ENCODE data around the gene GMDS.

The GMDS gene

DNA sequence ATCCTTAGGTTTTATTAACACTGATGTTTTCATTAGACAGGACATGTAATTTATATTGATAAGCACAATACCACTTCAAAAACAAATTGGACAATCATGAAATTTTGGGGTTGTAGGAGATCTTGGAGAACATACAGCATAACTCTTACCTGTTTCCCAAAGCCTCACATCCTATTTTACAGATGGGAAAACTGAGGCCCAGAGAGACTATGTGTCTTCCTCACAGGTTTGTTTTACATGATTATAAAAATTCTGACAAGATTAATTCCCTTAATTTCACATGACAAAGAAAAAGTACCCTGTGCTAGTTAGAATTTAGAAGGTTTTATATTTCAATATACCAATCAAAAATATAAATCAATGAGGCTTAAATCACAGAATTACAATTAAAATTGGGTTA, 145.5 kb downstream of the GMDS start:
- DNase-seq (ENCODE audit: low spot score), result no peak

DNA sequence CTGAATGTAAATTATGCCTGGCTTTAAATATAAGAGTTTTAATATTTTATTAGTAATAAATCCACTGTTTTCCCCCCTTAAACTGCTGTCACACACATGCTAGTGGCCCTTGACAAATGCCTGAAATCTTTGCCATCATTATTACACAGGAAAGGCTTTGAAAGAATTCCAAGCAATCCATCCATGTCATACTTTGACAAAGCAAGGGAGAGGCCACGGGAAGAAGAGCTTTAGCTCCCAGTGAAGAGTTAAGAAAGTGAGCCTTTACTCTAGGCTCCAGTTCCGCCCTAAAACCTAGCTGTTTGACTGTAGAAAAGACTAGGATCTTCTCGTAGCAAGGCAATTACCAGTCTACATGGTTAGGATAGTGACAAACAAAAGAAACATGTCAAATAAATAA, 147.9 kb downstream of the GMDS start:
- DNase-seq (ENCODE audit: low spot score), result no peak

DNA sequence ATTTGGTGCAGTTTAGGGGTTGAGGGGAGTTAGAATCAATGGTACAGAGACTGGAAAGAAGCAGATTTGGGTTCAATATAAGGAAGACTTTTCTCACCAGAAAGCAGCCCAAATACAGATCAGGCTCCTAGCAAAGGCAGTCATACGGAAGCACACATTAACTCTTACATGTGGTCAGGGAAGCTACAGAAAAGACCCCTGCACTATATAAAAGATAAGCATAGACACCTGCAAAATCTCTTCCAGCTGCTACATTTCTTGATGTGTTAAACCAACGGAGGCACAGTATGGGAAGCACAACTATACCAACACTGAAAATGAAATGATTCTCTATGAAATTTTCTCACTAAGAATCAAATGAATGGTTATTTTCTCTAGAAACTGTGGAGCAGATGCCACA, 150.8 kb downstream of the GMDS start:
- DNase-seq (ENCODE audit: low spot score), result no peak

DNA sequence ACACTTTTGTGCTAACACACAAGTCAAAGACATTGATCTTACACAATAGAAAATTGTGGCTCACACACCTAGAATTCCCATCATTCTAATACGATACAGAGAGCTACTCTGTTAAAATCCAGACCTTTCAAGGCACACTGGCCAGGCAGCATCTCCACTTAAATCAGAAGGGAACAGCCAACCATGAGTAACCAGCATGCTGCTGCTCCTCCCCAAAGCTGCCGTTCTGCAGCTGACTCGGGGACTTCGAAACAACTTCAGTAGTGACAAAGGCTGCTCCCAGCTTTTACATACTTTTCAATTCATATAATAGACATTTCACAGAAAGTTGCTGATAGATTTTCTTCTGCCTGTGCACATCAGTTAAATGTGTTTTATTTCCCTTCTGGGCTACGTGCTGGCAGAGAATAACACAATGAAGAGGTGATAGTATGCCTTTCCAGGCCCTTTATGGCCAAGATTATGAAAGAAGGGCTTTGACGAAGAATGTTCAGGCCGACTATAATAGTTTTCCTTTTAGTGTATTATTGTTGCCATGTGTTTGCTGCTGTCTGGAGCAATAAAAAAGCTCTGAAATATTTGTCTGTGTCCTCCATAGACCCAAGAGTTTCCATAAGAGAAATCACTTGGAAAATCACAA, 159.0 kb downstream of the GMDS start:
- DNase-seq (ENCODE audit: low spot score), result no peak

DNA sequence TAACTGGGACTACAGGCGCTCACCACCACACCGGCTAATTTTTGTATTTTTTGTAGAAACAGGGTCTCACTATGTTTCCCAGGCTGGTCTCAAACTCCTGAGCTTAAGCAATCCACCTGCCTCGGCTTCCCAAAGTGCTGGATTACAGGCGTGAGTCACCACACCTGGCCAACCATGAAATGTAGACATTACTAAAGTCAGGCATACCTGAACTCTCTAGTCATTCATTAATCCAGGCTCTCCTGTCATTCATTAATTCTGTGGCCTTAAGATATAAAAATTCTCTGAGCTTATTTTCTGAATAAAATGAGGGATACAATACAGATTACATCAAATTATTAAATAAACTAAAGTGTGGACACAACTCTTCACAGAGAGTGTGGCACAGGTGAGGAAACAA, 159.7 kb downstream of the GMDS start:
- DNase-seq (ENCODE audit: low spot score), result no peak

DNA sequence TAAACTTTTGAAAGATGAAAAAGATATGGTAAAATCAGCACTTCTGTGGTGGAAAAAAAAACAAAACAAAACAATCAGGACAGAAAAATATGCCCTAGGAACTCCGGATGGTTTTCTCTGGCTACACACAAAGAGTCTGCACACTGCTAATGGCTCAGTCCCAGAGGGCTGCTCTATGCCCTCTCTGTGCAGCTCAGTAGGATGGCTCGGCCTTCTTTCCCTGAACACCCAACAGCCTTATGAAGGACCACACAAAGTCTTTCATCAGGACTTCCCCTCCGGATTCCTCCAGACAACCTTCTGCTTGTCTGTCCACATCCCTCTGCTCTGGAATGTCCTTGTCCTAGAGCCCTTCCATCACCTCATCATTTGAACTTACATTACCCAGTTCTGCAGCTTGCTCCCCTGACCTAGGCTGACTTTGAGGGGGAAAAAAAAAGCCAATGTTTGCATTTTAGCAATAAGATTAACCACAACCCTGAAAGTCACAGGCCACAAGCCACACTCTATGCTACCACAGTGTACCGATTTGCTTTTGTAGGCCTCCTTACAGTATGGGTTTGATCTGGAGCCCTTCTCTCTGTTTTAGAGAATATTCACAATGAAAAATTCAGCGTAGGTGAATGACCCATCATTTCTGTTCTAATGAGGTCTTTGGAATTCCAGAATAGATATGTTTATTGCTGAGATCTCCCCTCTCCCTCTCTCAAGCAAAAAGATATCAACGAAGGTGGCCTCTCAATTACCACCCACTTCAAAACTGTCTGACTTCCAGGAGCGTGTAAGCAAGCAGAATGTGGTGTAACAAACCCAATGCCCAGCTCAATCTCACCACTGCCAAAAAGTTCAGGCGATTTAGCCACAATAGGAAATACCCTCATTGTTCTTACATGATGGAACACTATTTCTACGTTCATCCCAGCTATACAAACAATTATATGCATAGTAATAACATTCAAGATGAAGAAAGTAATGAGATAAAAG, 164.0 kb downstream of the GMDS start:
- DNase-seq (ENCODE audit: low spot score), result no peak

DNA sequence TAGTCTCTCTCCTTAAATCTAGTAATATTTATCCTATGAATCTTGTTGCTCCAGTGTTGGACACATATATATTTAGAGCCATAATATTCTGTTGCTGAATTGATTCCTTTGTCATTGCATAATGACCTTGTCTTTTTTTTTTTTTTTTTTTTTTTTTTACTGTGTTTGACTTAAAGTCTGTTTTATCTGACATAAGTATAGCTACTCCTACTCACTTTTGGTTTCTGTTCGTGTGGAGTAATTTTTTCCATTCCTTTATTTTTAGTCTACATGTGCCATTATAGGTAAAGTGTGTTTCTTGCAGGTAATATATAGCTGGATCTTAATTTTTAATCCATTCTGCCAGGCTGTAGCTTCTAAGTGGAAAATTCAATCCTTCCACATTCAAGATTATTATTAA, 166.5 kb downstream of the GMDS start:
- no peak for DNase-seq (ENCODE audit: low spot score)

DNA sequence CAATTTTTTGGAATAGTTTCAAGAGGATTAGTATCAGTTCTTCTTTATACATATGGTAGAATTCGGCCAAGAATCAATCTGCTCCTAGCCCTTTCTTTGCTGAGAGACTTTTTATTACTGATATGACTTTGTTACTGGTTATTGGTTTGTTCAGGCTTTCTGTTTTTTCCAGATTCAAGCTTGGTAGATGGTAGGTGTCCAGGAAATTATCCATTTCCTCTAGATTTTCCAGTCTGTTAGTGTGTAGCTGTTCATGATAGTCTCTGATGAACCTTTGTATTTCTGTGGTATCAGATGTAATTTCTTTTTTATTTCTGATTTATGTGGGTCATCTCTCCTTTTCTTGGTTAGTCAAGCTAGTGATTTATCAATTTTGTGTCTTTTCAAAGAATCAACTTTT, 167.6 kb downstream of the GMDS start:
- no peak for DNase-seq (ENCODE audit: low spot score)

DNA sequence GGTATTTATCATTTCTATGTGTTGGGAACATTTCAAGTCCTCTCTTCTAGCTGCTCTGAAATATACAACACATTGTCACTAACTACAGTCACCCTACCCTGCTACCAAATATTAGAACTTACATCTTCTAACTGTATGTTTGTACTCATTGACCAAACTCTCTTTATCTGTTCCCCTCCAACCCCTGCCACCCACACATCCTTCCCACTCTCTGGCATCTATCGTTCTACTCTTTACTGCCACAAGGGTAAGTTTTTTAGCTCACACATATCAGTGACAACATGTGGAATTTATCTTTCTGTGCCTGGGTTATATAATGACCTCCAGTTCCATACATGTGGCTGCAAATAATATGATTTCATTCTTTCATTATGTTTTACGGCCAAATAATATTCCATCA, 171.9 kb downstream of the GMDS start:
- DNase-seq (ENCODE audit: low spot score), result no peak

DNA sequence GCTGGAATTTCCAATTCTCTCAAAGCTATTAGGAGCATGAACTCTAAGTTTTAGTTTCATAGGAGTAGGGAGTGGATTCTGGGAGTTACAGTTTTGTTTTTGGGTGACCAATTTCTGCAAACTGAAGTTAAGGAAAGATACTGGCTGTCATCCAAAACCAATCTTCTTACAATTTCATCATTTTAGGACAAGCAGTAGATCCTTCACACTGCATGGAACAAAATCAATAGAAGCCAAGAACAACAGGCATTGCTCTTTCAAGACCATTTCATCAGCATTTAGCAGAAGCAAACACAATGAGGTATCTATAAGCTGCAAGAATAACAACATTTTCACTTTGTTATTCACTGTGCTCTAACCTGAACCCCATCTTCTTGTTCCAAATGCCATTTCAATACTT, 173.0 kb downstream of the GMDS start:
- no peak for DNase-seq (ENCODE audit: low spot score)

DNA sequence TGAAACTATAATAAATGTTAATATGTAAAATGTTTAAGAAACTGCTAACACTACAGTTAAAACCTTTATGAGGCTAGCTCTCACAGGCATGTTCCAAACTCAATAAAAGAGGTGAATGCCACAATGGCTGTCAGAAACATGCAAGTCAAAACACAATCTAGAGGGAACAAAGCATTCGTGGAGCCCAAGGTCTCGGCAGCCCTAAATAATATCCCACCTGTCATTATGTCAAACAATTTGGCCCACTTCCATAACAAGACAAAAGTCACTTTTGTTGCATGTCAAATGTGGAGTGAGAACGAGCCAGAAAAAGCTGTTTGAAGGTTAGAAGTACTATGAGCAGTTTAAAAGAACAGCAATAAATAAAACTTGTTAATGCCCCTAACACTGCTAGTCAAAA, 181.9 kb downstream of the GMDS start:
- no peak for DNase-seq (ENCODE audit: low spot score)

DNA sequence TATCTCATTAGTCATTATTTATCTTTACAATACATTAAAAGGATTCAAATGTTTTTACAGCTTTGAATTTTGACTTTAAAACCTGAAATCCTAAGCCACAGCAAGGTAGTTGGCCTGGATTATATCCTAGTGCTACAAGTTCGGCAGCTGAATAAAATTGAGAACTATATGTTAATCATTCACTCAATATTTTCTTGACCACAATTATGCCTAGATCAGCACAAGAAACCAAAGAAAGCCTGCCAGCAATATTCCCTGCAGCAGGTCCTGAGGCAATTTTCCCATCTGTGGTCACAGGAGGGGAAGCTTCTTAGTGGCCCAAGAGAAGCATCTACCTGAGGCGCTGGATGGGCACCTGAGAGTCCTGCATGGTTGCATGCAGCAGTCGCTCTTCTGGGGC, 183.5 kb downstream of the GMDS start:
- DNase-seq (ENCODE audit: low spot score), result no peak

DNA sequence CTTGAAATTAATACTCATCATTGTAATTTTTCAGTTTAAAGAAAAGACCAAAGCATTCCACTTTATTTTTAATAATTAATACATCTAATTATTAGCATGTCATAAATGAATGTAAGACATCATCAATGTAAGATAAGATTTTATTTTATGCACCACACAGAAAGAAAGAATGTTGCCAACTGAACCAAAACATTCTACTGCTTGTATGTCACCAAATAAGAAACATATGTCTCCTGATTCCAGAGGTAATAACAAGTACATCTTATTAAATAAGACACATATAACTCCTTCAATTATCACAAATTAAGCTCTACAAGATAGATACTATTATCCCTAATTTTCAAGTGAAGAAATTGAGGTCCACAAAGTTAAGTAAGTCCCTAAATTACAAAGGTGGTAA, 189.5 kb downstream of the GMDS start:
- no peak for DNase-seq (ENCODE audit: low spot score)

DNA sequence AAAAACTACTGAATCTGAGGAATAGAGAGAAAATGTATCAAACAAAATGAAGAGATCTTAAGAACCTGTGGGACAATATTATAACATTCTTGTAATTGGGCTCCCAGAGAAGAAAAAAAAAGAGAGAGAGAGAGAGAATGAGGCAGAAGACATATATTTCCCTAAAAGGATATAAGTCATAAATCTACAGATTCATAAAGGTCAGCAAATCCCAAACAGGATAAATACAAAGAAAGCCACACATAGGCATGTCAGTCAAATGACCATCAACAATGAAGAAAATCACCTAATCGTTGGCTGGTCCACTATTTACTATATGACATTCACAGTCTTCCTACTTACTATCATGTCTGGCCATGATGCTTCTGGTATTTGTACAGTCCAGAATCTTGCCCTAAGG, 190.3 kb downstream of the GMDS start:
- no peak for DNase-seq (ENCODE audit: low spot score)

DNA sequence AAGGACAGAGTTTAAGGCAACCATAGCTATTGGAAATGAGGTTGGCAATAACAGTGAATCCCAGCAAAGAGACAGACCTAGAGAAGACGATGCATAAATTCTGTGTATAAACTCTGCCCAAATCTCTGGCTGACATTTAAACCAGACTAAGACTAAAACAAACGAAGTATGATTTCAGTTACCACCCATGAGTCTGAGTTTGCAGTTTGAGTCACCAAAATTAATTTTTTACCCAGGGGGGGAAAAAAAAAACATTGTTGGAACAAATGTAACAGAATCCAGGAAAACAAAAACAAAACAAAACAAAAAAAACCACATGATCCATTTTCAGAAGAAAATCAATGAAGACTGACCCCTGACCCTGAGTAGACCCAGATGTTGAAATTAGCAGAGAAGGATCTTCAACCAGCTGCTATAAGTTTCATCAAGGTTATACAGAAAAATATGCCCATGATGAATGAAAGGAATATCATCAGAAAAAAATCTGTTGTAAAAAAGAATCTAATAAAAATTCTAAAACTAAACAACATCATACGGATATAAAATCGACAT, 190.8 kb downstream of the GMDS start:
- no peak for DNase-seq (ENCODE audit: low spot score)

DNA sequence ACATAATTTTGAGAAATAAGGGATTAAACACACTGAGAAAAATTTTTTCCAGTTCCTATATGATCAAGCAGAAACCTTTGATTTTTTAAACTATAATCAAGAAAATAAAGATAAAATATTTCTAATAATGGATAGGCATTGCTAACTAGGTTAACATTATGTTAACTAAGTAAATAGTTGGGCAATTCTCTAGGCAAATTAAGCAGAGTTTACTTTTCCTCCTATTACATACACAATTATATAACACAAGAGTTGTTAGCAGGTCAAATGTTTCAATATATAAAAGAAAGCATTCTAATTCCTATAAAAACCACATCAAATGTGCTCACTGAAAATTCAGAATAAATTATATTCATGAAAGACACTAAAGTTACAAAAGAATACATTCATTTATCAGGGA, 191.7 kb downstream of the GMDS start:
- DNase-seq (ENCODE audit: low spot score), result no peak

DNA sequence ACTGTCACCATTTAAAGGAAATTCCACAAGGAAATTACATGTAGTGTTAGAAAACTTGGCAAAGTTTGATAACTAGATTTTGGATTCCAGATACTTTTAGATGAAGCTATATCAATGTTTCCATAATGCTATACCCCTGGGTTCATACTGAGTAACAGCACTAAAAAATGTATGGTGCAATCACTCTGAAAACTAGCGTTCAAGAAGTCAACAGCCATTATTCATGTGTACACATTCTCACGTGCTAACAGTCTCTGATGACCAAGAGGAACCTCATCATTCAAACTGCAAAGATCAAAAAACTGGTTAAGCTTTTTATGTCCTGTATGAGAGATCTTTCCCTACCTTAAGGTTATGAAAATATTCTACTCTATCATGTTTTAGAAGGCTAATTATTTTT, 197.6 kb downstream of the GMDS start:
- no peak for DNase-seq (ENCODE audit: low spot score)

DNA sequence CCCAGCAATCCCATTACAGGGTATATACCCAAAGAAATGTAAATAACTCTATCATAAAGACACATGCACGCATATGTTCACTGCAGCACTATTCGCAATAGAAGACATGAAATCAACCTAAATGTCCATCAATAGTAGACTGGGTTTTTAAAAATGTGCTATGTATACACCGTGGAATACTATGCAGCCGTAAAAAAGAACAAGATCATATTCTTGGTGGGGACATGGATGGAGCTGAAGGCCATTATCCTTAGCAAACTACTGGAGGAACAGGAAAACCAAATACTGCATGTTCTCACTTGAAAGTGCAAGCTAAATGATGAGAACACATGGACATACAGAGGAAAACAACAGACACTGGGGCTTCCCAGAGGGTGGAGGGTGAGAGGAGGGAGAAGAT, 201.2 kb downstream of the GMDS start:
- no peak for DNase-seq (ENCODE audit: low spot score)

DNA sequence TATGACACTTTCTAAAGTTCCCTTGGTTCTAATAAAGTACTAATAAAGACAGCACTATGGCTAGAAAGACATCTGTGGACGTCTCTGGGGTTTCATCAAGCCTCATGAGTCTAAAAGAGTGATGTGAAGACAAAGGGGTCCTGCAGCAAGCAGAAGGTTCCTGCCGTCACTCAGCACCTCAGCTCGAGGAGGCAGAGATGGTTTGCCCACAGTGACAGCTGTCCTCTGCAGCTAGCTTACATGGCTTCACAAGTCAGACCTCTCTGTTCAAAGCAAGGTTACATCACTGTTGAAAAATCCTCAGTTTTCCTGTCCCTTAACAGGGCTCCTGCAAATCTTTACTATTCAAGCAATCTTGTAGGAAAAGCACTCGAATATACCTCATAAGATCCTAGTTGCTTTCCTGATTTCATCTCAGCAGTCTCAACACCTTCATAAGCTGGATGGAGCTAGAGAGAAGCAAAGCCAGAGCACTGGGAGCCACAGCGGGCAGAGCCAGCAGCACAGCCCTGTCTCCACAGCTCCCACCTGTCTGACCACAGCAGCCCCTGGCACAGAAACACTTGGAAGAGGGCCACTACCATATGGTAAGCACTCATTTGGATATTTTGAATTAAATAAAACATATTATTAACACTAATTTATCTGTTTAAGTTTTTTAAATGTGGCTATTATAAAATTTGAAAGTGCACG, 202.3 kb downstream of the GMDS start:
- no peak for DNase-seq (ENCODE audit: low spot score)

DNA sequence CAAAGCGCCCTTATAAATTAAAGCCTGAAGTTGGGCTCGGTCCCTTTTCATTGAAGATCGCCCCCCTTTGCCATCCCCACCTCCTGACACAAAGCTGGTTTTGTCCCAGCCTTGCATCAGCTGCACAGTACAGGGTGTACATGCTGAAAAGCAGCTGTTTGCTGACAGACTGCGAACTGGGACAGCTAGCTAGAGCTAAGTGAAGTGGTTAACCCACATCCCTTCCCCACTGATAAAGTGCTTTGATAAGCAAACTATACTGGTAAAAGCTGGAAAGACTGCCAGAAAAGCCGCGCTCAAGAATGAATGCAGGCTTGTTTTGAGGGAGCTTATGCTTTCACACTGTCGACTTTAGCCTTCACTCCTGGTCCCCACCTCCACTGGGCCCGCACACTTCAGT, 207.3 kb downstream of the GMDS start:
- DNase-seq (ENCODE audit: low spot score), result no peak

DNA sequence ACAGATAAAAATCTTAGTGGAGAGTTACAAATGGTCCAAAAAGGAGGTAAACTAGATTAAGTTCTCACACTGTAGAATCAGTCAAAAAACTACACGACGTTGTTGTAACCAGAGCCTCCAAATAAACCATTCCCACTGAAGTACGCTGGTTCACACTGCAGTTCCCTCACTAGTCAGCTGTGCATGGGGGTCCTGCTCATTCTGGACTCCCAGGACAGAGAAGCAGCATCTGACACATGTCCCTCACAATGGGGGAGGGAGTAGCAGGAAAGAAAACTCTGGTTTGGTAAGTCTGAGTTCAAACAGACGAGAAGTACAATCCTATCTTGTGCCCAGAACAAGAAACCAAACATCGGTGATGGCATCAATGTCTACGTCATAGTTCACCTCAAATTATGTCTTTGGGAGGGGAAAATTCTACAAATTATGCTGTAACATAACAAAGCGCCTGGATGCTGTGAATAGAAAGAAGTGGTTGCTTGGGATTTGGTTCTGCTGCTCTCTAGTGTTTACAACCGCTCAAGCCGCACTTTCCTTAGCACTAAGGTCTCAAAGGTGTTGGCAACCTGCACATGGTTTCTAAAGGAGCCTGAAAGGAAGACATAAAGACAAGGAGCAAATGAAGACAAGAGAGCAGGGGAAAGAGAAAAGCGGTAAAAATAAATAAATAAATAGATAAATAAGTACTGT, 208.0 kb downstream of the GMDS start:
- no peak for DNase-seq (ENCODE audit: low spot score)

DNA sequence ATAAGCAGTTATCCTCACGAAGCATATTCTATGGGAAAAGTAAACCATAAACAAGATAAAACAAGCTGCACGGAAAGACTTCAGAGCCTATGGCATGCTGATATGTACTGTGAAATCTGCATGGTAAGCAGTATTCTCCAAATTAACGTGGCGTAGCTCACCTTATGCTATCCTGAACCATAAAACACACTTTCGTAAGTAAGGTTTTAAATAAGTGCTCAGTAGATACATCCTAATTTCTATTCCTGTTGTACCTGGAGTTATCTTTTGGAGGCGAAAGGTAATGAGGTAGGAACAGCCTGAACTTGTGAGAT, 208.7 kb downstream of the GMDS start:
- DNase-seq (ENCODE audit: low spot score), result no peak
